SK-N-SH (cell line): ENCODE data around the gene KRT9. TPM values are rescaled to one million over a fixed set of nuclear protein-coding genes. Genes with fewer than 3 reads are reported as not detected.

Experiments used
- CTCF ChIA-PET: fragments of 300-600, 350-600 bp; formaldehyde crosslinking; extraction: SDS; loops from one replicate; lab custom pipeline; 2021; lab: Yijun Ruan, JAX
- POLR2A ChIA-PET: fragments of 350-600 bp; sonication (Branson Sonifier 250); formaldehyde crosslinking; extraction: SDS; loops from one replicate; lab custom pipeline; 2020; ENCODE audit warnings: antibody characterized with exemption, inconsistent platforms; lab: Yijun Ruan, JAX
- DNase-seq: peaks from one replicate; pipeline ENCODE4 v3.0.0; 2012
- H2AFZ ChIP-seq: fragments of 200-600 bp; sonication (generic); 2 replicates; pipeline ENCODE4 v1.8.1; 2016; ENCODE audit warnings: antibody characterized with exemption, mild to moderate bottlenecking, low read depth
- H3F3A ChIP-seq: fragments of 200-600 bp; sonication (generic); replicated peaks from 2 replicates; pipeline ENCODE3; 2016; ENCODE audit warnings: antibody characterized with exemption, mild to moderate bottlenecking; ENCODE audit not compliant: insufficient read depth
- H3K27ac ChIP-seq, 2 experiments: fragments of 200-500 bp in 1 of 2; fragments of 200-600 bp in 1 of 2; sonication (Bioruptor generic) in 1 of 2; sonication (generic), shearing (Covaris generic) in 1 of 2; 2 replicates each; pipeline versions ENCODE4 v1.5.1 to v1.6.1; 2014 to 2016; ENCODE audit warnings: low read depth in 2 of 2, inconsistent platforms in 1 of 2, low read length in 1 of 2, mild to moderate bottlenecking in 1 of 2, mixed read lengths in 1 of 2
- H3K27me3 ChIP-seq: fragments of 200-600 bp; sonication (generic), shearing (Covaris generic); 2 replicates; pipeline ENCODE4 v1.6.1; 2016; ENCODE audit warnings: mixed run types; ENCODE audit not compliant: insufficient read depth
- H3K36me3 ChIP-seq, 2 experiments: fragments of 200-500 bp in 1 of 2; fragments of 200-600 bp in 1 of 2; sonication (Bioruptor generic) in 1 of 2; sonication (generic) in 1 of 2; replicated peaks in 1 of 2; 2 replicates each; pipeline versions ENCODE3 to v1.5.1; 2014 to 2016; ENCODE audit warnings: low read length in 1 of 2, mild to moderate bottlenecking in 1 of 2; ENCODE audit not compliant: insufficient read depth in 2 of 2, control insufficient read depth in 1 of 2
- H3K4me1 ChIP-seq, 2 experiments: fragments of 200-500 bp in 1 of 2; fragments of 200-600 bp in 1 of 2; sonication (Bioruptor generic) in 1 of 2; sonication (generic), shearing (Covaris generic) in 1 of 2; 2 replicates each; pipeline versions ENCODE4 v1.5.1 to v1.6.1; 2014 to 2016; ENCODE audit warnings: low read depth in 1 of 2, low read length in 1 of 2, mixed run types in 1 of 2; ENCODE audit not compliant: insufficient read depth in 2 of 2, control insufficient read depth in 1 of 2
- H3K4me2 ChIP-seq: fragments of 200-600 bp; sonication (generic), shearing (Covaris generic); 2 replicates; pipeline ENCODE4 v1.6.1; 2017; ENCODE audit warnings: mixed run types
- H3K4me3 ChIP-seq, 2 experiments: fragments of 200-500 bp in 1 of 2; fragments of 200-600 bp in 1 of 2; sonication (Bioruptor generic) in 1 of 2; sonication (generic), shearing (Covaris generic) in 1 of 2; 2 replicates each; pipeline versions ENCODE4 v1.5.1 to v1.8.1; 2014 to 2016; ENCODE audit warnings: low read depth in 2 of 2, inconsistent platforms in 1 of 2, low read length in 1 of 2, mild to moderate bottlenecking in 1 of 2, mixed read lengths in 1 of 2, moderate library complexity in 1 of 2
- H3K79me2 ChIP-seq: fragments of 200-600 bp; sonication (generic); 2 replicates; pipeline ENCODE4 v1.8.1; 2017; ENCODE audit warnings: mild to moderate bottlenecking; ENCODE audit not compliant: insufficient read depth
- H3K9ac ChIP-seq: fragments of 200-600 bp; sonication (generic); 2 replicates; pipeline ENCODE4 v1.6.1; 2017; ENCODE audit warnings: mixed run types
- H3K9me2 ChIP-seq: fragments of 200-600 bp; sonication (generic); 2 replicates; pipeline ENCODE4 v1.6.1; 2017; ENCODE audit warnings: mixed run types
- H3K9me3 ChIP-seq: fragments of 200-600 bp; sonication (generic); 2 replicates; pipeline ENCODE4 v1.6.1; 2017; ENCODE audit warnings: mixed run types, mild to moderate bottlenecking, moderate library complexity
- H4K20me1 ChIP-seq: fragments of 200-600 bp; sonication (generic); 2 replicates; pipeline ENCODE4 v1.6.1; 2017; ENCODE audit warnings: mild to moderate bottlenecking, mixed run types; ENCODE audit not compliant: insufficient read depth
- CHD2 ChIP-seq: fragments of 150-350 bp; IDR thresholded peaks from 2 replicates; pipeline ENCODE4 v1.6.1; 2018; ENCODE audit warnings: low read length; ENCODE audit not compliant: partially characterized antibody
- ELF1 ChIP-seq: IDR thresholded peaks from 2 replicates; pipeline ENCODE4 v1.4.0; 2012
- EP300 ChIP-seq, 2 experiments: IDR thresholded peaks; 2 replicates each; pipeline versions ENCODE4 v1.4.0 to v1.6.1; 2012; ENCODE audit warnings: borderline replicate concordance in 1 of 2, low read depth in 1 of 2, low read length in 1 of 2
- FOSL2 ChIP-seq: IDR thresholded peaks from 2 replicates; pipeline ENCODE4 v1.4.0; 2012; ENCODE audit warnings: low read depth, mild to moderate bottlenecking, moderate library complexity, borderline replicate concordance
- FOXJ3 ChIP-seq: sonication (generic); formaldehyde crosslinking; IDR thresholded peaks from 2 replicates; pipeline ENCODE4 v1.5.1; 2020; ENCODE audit warnings: mild to moderate bottlenecking, missing genetic modification reagents
- GABPA ChIP-seq: IDR thresholded peaks from 2 replicates; pipeline ENCODE4 v1.4.0; 2012; ENCODE audit warnings: low read depth, mild to moderate bottlenecking
- GATA2 ChIP-seq: sonication (generic); formaldehyde crosslinking; IDR thresholded peaks from 2 replicates; pipeline ENCODE4 v1.5.0; 2020; ENCODE audit warnings: mild to moderate bottlenecking, missing genetic modification reagents
- NFIC ChIP-seq: IDR thresholded peaks from 2 replicates; pipeline ENCODE4 v1.4.0; 2012; ENCODE audit warnings: borderline replicate concordance
- NRF1 ChIP-seq: IDR thresholded peaks from 2 replicates; pipeline ENCODE4 v1.6.1; 2012; ENCODE audit warnings: low read depth, mild to moderate bottlenecking, low read length
- YY1 ChIP-seq: IDR thresholded peaks from 2 replicates; pipeline ENCODE4 v1.4.0; 2012; ENCODE audit warnings: low read depth, mild to moderate bottlenecking
- WGBS: methylation state at CpG from one replicate; pipeline ENCODE4 v1.1.6; 2017; ENCODE audit warnings: low lambda C conversion rate; 5-methylcytosine and 5-hydroxymethylcytosine counted together
- polyA plus RNA-seq, 3 experiments: library from polyadenylated mRNA; depleted of rRNA; stranded (reverse); fragments of >200 nt; gene quantifications; 2 replicates each; pipeline ENCODE4 v1.2.3, GENCODE V29; 2012
- TF ChIP-seq, protein P1 (sequence below): IDR thresholded peaks from 2 replicates; pipeline ENCODE4 v1.6.1; 2012; ENCODE audit warnings: mild to moderate bottlenecking, low read depth, low read length, moderate library complexity
- TF ChIP-seq, protein P2 (sequence below): IDR thresholded peaks from 2 replicates; pipeline ENCODE4 v1.4.0; 2012; ENCODE audit warnings: low read depth, borderline replicate concordance
- TF ChIP-seq, protein P3 (sequence below): fragments of 150-350 bp; IDR thresholded peaks from 2 replicates; pipeline ENCODE4 v1.6.1; 2016; ENCODE audit warnings: mild to moderate bottlenecking, low read depth, low read length

KRT9 gene
- polyA plus RNA-seq, 1 of the 3 experiments (the other 2 are of a cell fraction), result not detected

DNA sequence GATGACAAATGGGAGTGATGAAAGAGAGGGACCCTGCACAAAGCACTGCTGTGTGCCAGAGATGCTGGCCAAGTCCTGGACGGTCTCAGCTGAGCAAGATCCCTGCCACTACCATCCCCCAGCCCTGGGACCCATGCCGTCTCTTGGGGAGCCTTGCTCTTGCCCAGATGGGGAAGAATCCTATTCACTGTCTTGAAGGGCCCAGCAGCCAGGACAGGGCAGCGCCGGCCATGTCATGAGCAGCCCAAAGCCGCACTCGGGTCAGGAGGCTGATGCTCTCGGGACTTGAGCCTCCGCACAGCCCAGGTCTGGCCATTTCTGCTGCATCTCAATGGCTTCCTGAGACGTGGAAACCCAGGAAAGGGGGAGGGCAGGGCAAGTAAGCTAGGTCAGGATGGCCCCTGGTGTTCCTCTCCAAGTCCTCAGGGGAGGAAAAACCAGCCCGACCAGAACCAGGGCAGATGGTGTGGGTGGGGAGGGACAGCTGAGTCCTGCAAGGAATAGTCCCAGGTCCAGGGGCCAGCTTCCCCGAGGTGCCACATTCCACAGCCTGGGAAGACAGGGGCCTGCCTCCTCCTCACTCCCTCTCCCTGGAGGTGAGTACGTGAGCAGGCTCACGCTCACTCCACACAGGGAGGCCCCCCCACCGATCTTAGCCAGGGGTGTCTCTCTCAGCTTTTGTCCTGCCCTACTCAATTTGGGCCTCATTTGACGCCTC, 35.9 kb downstream of the KRT9 start:
- no peak overlapping the region for H2AFZ ChIP-seq
- H3K9ac ChIP-seq, result no peak overlapping the region
- H3K9me3 ChIP-seq, result no peaks in the 10 kb centered on the region
- peaks cover 22 to 52% of the 10 kb centered on the region in 2 experiments for H3K4me1 ChIP-seq
- no peaks in the 10 kb centered on the region for H3K79me2 ChIP-seq
- no peak overlapping the region for H3K4me2 ChIP-seq
- no peaks in the 10 kb centered on the region for H4K20me1 ChIP-seq
- no peak overlapping the region for H3K4me3 ChIP-seq
- no peak for TF ChIP-seq ELF1
- TF ChIP-seq FOXJ3 (CRISPR knock-in tag), result no peak
- no peak for TF ChIP-seq NRF1
- TF ChIP-seq EP300 (IDR thresholded peaks at IDR 0.05; ENCODE audit: borderline replicate concordance in 1 of 2, low read depth in 1 of 2, low read length in 1 of 2), result no peak
- TF ChIP-seq FOSL2, result no peak
- TF ChIP-seq, protein P1, sequence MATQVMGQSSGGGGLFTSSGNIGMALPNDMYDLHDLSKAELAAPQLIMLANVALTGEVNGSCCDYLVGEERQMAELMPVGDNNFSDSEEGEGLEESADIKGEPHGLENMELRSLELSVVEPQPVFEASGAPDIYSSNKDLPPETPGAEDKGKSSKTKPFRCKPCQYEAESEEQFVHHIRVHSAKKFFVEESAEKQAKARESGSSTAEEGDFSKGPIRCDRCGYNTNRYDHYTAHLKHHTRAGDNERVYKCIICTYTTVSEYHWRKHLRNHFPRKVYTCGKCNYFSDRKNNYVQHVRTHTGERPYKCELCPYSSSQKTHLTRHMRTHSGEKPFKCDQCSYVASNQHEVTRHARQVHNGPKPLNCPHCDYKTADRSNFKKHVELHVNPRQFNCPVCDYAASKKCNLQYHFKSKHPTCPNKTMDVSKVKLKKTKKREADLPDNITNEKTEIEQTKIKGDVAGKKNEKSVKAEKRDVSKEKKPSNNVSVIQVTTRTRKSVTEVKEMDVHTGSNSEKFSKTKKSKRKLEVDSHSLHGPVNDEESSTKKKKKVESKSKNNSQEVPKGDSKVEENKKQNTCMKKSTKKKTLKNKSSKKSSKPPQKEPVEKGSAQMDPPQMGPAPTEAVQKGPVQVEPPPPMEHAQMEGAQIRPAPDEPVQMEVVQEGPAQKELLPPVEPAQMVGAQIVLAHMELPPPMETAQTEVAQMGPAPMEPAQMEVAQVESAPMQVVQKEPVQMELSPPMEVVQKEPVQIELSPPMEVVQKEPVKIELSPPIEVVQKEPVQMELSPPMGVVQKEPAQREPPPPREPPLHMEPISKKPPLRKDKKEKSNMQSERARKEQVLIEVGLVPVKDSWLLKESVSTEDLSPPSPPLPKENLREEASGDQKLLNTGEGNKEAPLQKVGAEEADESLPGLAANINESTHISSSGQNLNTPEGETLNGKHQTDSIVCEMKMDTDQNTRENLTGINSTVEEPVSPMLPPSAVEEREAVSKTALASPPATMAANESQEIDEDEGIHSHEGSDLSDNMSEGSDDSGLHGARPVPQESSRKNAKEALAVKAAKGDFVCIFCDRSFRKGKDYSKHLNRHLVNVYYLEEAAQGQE, result no peak
- no peak for TF ChIP-seq YY1
- TF ChIP-seq, protein P2, sequence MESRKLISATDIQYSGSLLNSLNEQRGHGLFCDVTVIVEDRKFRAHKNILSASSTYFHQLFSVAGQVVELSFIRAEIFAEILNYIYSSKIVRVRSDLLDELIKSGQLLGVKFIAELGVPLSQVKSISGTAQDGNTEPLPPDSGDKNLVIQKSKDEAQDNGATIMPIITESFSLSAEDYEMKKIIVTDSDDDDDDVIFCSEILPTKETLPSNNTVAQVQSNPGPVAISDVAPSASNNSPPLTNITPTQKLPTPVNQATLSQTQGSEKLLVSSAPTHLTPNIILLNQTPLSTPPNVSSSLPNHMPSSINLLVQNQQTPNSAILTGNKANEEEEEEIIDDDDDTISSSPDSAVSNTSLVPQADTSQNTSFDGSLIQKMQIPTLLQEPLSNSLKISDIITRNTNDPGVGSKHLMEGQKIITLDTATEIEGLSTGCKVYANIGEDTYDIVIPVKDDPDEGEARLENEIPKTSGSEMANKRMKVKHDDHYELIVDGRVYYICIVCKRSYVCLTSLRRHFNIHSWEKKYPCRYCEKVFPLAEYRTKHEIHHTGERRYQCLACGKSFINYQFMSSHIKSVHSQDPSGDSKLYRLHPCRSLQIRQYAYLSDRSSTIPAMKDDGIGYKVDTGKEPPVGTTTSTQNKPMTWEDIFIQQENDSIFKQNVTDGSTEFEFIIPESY, result no peak
- TF ChIP-seq GABPA, result no peak
- TF ChIP-seq, protein P3, sequence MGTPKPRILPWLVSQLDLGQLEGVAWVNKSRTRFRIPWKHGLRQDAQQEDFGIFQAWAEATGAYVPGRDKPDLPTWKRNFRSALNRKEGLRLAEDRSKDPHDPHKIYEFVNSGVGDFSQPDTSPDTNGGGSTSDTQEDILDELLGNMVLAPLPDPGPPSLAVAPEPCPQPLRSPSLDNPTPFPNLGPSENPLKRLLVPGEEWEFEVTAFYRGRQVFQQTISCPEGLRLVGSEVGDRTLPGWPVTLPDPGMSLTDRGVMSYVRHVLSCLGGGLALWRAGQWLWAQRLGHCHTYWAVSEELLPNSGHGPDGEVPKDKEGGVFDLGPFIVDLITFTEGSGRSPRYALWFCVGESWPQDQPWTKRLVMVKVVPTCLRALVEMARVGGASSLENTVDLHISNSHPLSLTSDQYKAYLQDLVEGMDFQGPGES, result no peak
- no peak for TF ChIP-seq GATA2 (CRISPR knock-in tag)
- TF ChIP-seq CHD2, result no peak
- no peak for TF ChIP-seq NFIC
- H3K36me3 ChIP-seq, result no peaks in the 10 kb centered on the region
- H3K27me3 ChIP-seq, result no peaks in the 10 kb centered on the region
- peaks cover 19% of the 10 kb centered on the region for H3F3A ChIP-seq
- H3K9me2 ChIP-seq, result no peaks in the 10 kb centered on the region
- 91% methylated on average over 9 of the region's 15 CpGs for WGBS
- ChIA-PET POLR2A (no interaction called here), CTCF (interaction anchor here (0.7 to 5.4 kb wide), 7 partner anchors 11 to 130 kb away, joined by 3 to 76 read pairs (median 7); partner anchors contain the start of gene KRT15)
- no peak overlapping the region for H3K27ac ChIP-seq
- no peak for DNase-seq
